IPS DF 6.9 (cell line): ENCODE measurements around the gene SNX6.
A peak's percentile ranks its signal among the peaks of the same experiment; 100 is the strongest.

ENCODE experiments used
- DNase-seq: peaks from one replicate; pipeline ENCODE4 v3.0.0-alpha.2; 2013; ENCODE audit warnings: low read depth, low spot score
- H3K27ac ChIP-seq: one replicate; pipeline ENCODE4 v1.5.1; 2013; ENCODE audit warnings: low read length, control low read depth
- H3K27me3 ChIP-seq: 2 replicates; pipeline ENCODE4 v1.6.1; 2013; ENCODE audit warnings: mild to moderate bottlenecking, low read length; ENCODE audit not compliant: control insufficient read depth, insufficient read depth
- H3K36me3 ChIP-seq: 2 replicates; pipeline ENCODE4 v1.6.1; 2013; ENCODE audit warnings: low read length; ENCODE audit not compliant: control insufficient read depth, insufficient read depth
- H3K4me1 ChIP-seq: 2 replicates; pipeline ENCODE4 v1.6.1; 2013; ENCODE audit warnings: low read length; ENCODE audit not compliant: control insufficient read depth, insufficient read depth
- H3K4me3 ChIP-seq: 2 replicates; pipeline ENCODE4 v1.5.1; 2013; ENCODE audit warnings: mild to moderate bottlenecking, low read length
- H3K9me3 ChIP-seq: 2 replicates; pipeline ENCODE4 v1.6.1; 2013; ENCODE audit warnings: low read length, inconsistent platforms; ENCODE audit not compliant: control insufficient read depth, insufficient read depth
- WGBS: extraction: QIAGEN DNeasy Blood & Tissue Kit; methylation state at CpG from one replicate; pipeline ENCODE4 v1.1.7; 2013; ENCODE audit warnings: mixed read lengths, missing lambda C conversion rate; ENCODE audit not compliant: insufficient read length, insufficient coverage; 5-methylcytosine and 5-hydroxymethylcytosine counted together

Gene SNX6

GRCh38 chr14:34629657-34630529 is at the start of gene SNX6:
SNX6 (minus strand) TSS chr14:34630148; CDS start chr14:34630116, 32 bp downstream.
- H3K27me3 ChIP-seq, result no peaks in the 10 kb centered on the region
- H3K4me3 ChIP-seq, result peak within 1 kb of the TSS; percentile 59
- peak; percentile 29 for DNase-seq
- no peaks in the 10 kb centered on the region for H3K9me3 ChIP-seq
- H3K4me1 ChIP-seq, result no peaks in the 10 kb centered on the region
- no peaks in the 10 kb centered on the region for H3K36me3 ChIP-seq
- no CpG with 5 or more reads among the region's 84 CpGs for WGBS
- H3K27ac ChIP-seq, result no peak within 1 kb of the TSS

GRCh38 chr14:34678735-34679134 is 48.8 kb upstream of the SNX6 start:
- WGBS, result no CpG with 5 or more reads among the region's 8 CpGs
- H3K27ac ChIP-seq, result no peak overlapping the region
- no peak for DNase-seq
- H3K4me1 ChIP-seq, result no peaks in the 10 kb centered on the region
- H3K9me3 ChIP-seq, result no peaks in the 10 kb centered on the region
- no peaks in the 10 kb centered on the region for H3K36me3 ChIP-seq
- no peak overlapping the region for H3K4me3 ChIP-seq
- H3K27me3 ChIP-seq, result no peaks in the 10 kb centered on the region

- H3K36me3 ChIP-seq, result no peaks in the 10 kb centered on the region
- H3K27me3 ChIP-seq, result no peaks in the 10 kb centered on the region
- no peaks in the 10 kb centered on the region for H3K4me1 ChIP-seq
- H3K9me3 ChIP-seq, result no peaks in the 10 kb centered on the region
- no peak for DNase-seq
- WGBS, result no CpG with 5 or more reads among the region's 7 CpGs
- H3K27ac ChIP-seq, result no peak overlapping the region
- H3K4me3 ChIP-seq, result no peak overlapping the region
Observed at GRCh38 chr14:34678306-34678705, 48.4 kb upstream of the SNX6 start.

GRCh38 chr14:34676516-34677211 is 46.7 kb upstream of the SNX6 start:
- no peak overlapping the region for H3K27ac ChIP-seq
- H3K9me3 ChIP-seq, result no peaks in the 10 kb centered on the region
- no peak for DNase-seq
- no peaks in the 10 kb centered on the region for H3K27me3 ChIP-seq
- no peaks in the 10 kb centered on the region for H3K4me1 ChIP-seq
- no CpG with 5 or more reads among the region's 7 CpGs for WGBS
- no peak overlapping the region for H3K4me3 ChIP-seq
- no peaks in the 10 kb centered on the region for H3K36me3 ChIP-seq

GRCh38 chr14:34673702-34674101 is 43.8 kb upstream of the SNX6 start:
- H3K4me3 ChIP-seq, result no peak overlapping the region
- no peak overlapping the region for H3K27ac ChIP-seq
- no peaks in the 10 kb centered on the region for H3K4me1 ChIP-seq
- WGBS, result no CpG with 5 or more reads among the region's 1 CpG
- no peaks in the 10 kb centered on the region for H3K36me3 ChIP-seq
- no peak for DNase-seq
- H3K9me3 ChIP-seq, result no peaks in the 10 kb centered on the region
- H3K27me3 ChIP-seq, result no peaks in the 10 kb centered on the region

- no peak for DNase-seq
- Histone ChIP-seq H3K4me1 (no peaks in the 10 kb centered on the region), H3K9me3 (no peaks in the 10 kb centered on the region), H3K27ac (no peak overlapping the region), H3K27me3 (no peaks in the 10 kb centered on the region), H3K36me3 (no peaks in the 10 kb centered on the region), H3K4me3 (no peak overlapping the region)
- no CpG with 5 or more reads among the region's 6 CpGs for WGBS
Observed at GRCh38 chr14:34671716-34672115, 41.8 kb upstream of the SNX6 start.

GRCh38 chr14:34668111-34668510 is 38.2 kb upstream of the SNX6 start:
- no peaks in the 10 kb centered on the region for H3K36me3 ChIP-seq
- no peak overlapping the region for H3K27ac ChIP-seq
- H3K9me3 ChIP-seq, result no peaks in the 10 kb centered on the region
- no peaks in the 10 kb centered on the region for H3K4me1 ChIP-seq
- no CpG with 5 or more reads among the region's 2 CpGs for WGBS
- no peaks in the 10 kb centered on the region for H3K27me3 ChIP-seq
- no peak for DNase-seq
- H3K4me3 ChIP-seq, result no peak overlapping the region

GRCh38 chr14:34667007-34667406 is 37.1 kb upstream of the SNX6 start:
- H3K27me3 ChIP-seq, result no peaks in the 10 kb centered on the region
- no peaks in the 10 kb centered on the region for H3K36me3 ChIP-seq
- H3K4me3 ChIP-seq, result no peak overlapping the region
- no CpG with 5 or more reads among the region's 7 CpGs for whole genome bisulfite sequencing
- DNase-seq, result no peak
- H3K27ac ChIP-seq, result no peak overlapping the region
- no peaks in the 10 kb centered on the region for H3K9me3 ChIP-seq
- H3K4me1 ChIP-seq, result no peaks in the 10 kb centered on the region

GRCh38 chr14:34665785-34666435 is 36.0 kb upstream of the SNX6 start:
- DNase-seq, result no peak

GRCh38 chr14:34662561-34663088 is 32.7 kb upstream of the SNX6 start:
- Histone ChIP-seq H3K27ac (no peak overlapping the region), H3K4me1 (no peaks in the 10 kb centered on the region), H3K36me3 (no peaks in the 10 kb centered on the region), H3K4me3 (no peak overlapping the region), H3K27me3 (no peaks in the 10 kb centered on the region), H3K9me3 (no peaks in the 10 kb centered on the region)
- no peak for DNase-seq
- WGBS, result no CpG with 5 or more reads among the region's 4 CpGs

More at GRCh38 chr14:34665785-34666435, 36.0 kb upstream of the SNX6 start:
- no peak overlapping the region for H3K4me3 ChIP-seq
- WGBS, result no CpG with 5 or more reads among the region's 2 CpGs
- no peaks in the 10 kb centered on the region for H3K27me3 ChIP-seq
- no peaks in the 10 kb centered on the region for H3K36me3 ChIP-seq
- H3K27ac ChIP-seq, result no peak overlapping the region
- no peaks in the 10 kb centered on the region for H3K4me1 ChIP-seq
- H3K9me3 ChIP-seq, result no peaks in the 10 kb centered on the region
